HG03469 (cell line): Measurements from ENCODE around the gene OR2T35.
A peak's percentile ranks its signal among the peaks of the same experiment; 100 is the strongest.

ENCODE experiments used
- ATAC-seq: cut with Tn5 transposase; IDR thresholded peaks from one replicate; pipeline ENCODE4 v1.9.1; 2021; ENCODE audit warnings: mild to moderate bottlenecking, moderate library complexity, moderate number of reproducible peaks; ENCODE audit not compliant: unreplicated experiment

OR2T35 gene

GRCh38 chr1:248627971-248628844 lies 16.9 kb downstream of the OR2T35 start:
- ATAC-seq, result peak; percentile 84

GRCh38 chr1:248625971-248626370 lies 19.1 kb downstream of the OR2T35 start:
- ATAC-seq, result no peak

DNA sequence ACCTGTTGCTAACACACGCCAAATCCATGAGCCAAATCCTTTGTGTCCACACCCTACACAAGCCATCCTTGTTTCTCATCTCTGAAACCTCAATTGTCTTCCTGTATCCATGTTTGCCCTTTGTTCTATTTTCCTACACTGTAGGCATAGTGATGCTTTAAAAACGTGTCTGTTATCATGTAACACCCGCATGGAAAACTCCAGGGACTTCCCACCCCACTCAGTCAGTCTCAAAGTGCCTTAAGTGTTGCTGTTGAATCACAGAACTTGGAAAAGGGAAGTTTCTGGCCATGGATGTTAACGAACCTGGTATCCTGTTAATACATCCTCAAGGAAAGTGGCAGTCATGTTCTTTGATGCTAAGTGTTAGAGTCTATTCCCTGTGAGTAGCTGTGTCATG lies 19.9 kb downstream of the OR2T35 start:
- no peak for ATAC-seq

DNA sequence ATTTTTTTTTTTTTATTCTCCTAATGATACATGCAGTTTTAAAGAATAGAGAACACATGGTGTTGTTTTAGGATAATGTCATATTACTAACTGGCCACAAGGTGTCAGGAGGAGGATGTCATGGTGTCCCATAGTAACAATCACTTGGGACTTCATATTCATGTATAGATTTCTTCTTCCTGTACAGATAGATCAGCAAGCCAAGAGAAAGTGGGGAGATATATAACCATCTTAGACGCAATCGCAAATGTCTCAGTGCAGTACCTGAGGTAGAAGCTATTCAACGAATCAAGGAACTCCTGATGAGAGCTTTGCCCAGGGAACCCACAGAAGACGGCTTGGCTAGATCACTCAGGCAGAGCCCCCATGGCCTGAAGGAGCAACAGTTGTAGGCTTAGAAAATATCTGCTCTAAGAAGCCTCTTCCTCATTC lies 22.5 kb downstream of the OR2T35 start:
- ATAC-seq, result peak; percentile 96

DNA sequence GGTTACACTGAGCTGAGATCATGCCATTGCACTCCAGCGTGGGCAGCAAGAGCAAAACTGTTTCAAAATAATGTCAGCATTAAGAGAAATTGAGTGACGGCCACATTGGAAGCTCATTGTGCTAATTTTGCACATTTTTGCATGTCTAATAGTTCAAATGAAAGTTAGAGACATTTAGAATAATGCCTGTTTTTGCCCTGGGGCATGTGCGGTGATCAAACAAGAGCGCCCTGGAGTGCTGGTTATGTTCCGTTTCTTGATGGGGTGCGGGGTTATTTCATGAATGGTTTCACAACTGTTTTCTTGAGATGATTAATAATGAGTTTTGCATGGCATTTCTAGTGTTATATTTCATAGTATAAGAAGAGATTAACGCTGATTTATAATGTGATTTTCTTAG lies 23.3 kb downstream of the OR2T35 start:
- ATAC-seq, result no peak

DNA sequence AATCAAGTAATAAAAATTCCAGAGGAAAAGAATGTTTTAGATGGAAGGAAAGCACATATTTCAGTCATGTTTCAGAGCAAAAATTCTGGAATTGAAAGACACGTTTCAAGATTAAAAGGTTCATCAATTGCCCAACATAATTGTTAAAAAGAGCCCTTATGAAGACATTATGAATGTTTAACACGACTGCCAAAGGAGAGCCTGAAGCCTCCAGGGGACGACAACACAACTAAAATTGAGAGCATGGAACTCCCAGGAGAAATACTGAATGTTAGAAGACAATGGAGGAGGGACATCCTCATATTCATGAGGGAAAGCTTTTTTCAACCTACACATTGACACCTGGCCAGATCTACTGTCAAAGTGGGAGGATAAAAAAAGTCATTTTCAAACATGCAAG lies 26.2 kb downstream of the OR2T35 start:
- no peak for ATAC-seq

DNA sequence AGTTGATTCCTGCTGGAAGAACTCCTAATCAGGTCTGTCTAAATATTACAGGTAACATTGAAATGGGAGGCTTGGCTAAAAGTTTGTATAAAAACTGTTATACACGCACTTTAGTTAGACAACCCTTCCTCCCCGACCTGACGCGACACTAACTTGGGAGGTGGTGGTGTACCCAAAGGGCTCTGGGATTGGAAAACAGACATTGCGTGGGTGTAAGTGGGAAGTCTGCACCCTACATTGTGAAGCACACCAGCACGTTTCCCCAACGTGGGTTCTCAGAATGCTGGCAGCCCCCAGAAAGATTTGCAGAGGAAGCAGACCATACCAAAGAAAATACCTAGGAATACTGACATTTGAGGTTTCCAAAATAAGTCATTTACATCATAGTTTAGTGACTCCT lies 27.0 kb downstream of the OR2T35 start:
- no peak for ATAC-seq

DNA sequence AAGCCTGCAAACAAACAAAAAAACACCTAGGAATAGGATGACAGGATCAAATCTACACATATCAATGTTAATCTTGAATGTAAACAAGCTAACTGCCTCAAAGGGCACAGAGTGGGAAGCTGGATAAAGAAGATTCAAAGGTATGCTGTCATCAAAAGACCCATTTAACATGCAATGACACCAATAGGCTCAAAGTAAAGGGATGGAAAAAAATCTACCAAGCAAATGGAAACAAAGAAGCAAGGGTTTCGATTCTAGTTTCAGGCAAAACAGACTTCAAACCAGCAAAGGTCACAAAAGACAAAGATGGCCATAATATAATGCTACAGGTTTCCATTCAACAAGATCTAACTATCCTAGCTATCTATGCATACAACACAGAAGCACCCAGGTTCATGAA lies 31.3 kb downstream of the OR2T35 start:
- no peak for ATAC-seq

- ATAC-seq, result no peak
Observed at GRCh38 chr1:248611883-248612414, 33.1 kb downstream of the OR2T35 start.

DNA sequence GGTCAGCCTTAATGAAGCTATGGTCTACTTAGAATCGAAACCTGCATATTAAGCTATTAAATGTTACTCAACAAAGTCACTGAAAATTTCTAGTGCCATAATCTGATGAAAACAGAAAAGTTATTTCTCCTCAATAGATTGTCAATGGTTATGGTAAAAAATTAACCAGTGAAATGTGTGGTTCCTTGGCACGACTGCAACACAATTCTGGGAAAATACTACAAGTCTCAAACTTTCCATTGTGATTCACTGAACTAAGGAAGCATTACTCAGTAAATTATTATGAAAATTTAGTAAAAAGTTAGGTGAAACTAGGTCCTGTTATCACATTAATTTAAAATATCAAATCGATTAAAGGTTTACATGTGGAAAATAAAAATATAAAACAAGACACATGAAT lies 34.8 kb downstream of the OR2T35 start:
- no peak for ATAC-seq

GRCh38 chr1:248599396-248599795 lies 45.7 kb downstream of the OR2T35 start:
- no peak for ATAC-seq

DNA sequence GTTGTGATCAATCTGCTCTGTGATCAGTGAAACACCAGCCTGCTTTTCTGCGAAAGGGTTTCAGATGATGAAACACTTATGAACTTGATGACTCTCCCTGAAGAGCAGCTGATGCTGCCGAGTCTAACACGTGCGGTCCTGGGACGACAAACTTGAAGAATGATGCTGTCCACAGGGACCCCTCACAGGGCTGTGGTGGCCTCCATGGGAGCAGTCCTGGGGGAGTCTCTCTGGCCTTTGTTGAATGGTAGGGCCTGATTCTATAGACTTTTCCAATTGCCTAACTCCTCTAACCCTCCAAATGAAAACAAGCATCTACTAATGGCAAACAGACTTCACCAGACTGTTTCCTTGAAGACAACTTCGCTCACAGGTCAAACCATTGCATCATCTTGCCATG lies 47.5 kb downstream of the OR2T35 start, which contains the start of gene OR2T10:
OR2T10 (minus strand) TSS at position 112 of the 400 bp plus-strand sequence. CDS start 3,932 bp downstream, outside the sequence.
- no peak for ATAC-seq

DNA sequence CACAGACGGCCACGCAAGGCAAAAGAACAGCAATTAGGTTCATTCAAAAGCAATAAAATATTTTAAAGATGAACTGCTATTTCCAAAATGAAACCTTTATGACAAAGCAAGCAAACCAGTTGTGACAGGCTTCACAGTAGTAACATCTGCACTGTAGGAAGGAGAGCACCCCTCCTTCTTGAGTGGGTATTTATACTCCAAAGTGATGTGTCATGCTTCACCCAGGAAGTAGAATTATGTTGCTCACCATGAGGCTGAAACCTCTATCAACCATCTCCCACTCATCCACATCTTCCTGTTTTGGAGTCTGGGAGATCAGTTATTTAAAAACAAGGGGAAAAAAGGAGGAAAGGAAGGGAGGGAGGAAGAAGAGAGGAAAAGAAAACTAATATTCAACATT lies 48.5 kb downstream of the OR2T35 start:
- ATAC-seq, result no peak

DNA sequence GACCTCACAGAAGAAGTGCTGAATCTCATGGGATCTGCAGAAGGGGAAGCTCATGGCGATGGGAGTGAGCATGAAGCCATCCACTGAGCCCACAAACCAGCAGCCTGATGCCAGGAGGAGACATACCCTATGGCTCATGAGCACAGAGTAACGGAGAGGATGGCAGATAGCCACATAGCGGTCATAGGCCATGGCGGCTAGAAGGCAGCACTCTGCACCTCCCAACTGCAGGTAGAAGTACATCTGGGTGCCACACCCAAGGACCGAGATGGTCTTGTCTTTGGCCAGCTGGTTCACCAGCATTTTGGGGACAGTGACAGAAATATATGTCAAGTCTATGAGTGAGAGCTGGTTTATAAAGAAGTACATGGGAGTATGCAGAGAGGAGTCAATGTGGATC lies 51.9 kb downstream of the OR2T35 start:
- no peak for ATAC-seq

GRCh38 chr1:248592655-248593054 lies 52.4 kb downstream of the OR2T35 start:
- ATAC-seq, result no peak

DNA sequence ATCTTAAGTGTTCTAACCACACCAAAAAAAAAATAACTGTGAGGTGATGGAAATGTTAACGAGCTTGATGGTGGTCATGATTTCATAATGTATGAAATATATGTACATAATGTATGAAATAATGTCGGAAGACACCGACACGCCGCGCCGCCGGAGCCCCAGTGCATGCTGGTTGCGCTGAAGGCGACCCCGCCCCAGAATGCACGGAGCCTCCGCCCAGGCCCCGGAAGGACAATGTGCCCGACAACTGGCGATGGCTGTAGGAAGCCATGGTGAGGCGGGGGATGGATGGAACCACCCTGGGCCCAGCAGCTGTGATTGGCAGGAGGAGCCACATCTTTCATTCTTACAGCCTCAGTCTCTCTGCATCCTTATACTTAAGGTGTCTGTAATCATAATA lies 55.0 kb downstream of the OR2T35 start:
- no peak for ATAC-seq

- no peak for ATAC-seq
Observed at GRCh38 chr1:248589334-248589733, 55.7 kb downstream of the OR2T35 start.
